SK-N-SH (cell line): ENCODE data around the gene HHAT.

ENCODE experiments used
- FOXM1 ChIP-seq: IDR thresholded peaks from 2 replicates; pipeline ENCODE4 v1.4.0; 2012; ENCODE audit warnings: low read depth, mild to moderate bottlenecking
- YY1 ChIP-seq: IDR thresholded peaks from 2 replicates; pipeline ENCODE4 v1.4.0; 2012; ENCODE audit warnings: low read depth, mild to moderate bottlenecking
- TF ChIP-seq, protein P1 (sequence below): fragments of 200-600 bp; sonication (generic); IDR thresholded peaks from 2 replicates; pipeline ENCODE4 v1.6.1; 2017; ENCODE audit warnings: antibody characterized with exemption, mild to moderate bottlenecking, moderate library complexity

DNA sequence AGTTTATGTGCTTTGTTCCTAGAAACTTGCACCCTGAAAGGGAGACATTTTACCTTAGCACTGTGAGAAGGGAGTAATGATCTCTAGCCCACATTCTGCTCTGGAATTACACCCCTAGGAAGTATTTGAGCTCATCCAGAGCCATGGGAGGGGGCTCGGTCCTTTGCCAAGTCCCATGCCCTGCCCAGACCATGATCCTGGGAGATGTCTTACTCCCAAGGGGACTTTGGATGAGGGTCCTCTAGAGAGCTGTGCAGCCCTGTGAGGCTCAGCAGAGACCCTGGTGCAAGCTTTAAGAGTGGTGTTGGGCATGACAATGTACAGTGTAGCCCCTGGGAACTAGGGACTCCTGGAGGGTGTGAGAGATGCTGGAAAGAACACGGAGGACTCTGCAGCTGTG is 241.4 kb downstream of the HHAT start:
- TF ChIP-seq, protein P1, sequence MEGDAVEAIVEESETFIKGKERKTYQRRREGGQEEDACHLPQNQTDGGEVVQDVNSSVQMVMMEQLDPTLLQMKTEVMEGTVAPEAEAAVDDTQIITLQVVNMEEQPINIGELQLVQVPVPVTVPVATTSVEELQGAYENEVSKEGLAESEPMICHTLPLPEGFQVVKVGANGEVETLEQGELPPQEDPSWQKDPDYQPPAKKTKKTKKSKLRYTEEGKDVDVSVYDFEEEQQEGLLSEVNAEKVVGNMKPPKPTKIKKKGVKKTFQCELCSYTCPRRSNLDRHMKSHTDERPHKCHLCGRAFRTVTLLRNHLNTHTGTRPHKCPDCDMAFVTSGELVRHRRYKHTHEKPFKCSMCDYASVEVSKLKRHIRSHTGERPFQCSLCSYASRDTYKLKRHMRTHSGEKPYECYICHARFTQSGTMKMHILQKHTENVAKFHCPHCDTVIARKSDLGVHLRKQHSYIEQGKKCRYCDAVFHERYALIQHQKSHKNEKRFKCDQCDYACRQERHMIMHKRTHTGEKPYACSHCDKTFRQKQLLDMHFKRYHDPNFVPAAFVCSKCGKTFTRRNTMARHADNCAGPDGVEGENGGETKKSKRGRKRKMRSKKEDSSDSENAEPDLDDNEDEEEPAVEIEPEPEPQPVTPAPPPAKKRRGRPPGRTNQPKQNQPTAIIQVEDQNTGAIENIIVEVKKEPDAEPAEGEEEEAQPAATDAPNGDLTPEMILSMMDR = no peak
- no peak for TF ChIP-seq FOXM1
- TF ChIP-seq YY1 = no peak
